Sigmoid colon (tissue), 7 donors: Measurements from ENCODE around the gene WIPF3. TPM values are rescaled to one million over a fixed set of nuclear protein-coding genes. Genes with fewer than 3 reads are reported as not detected.

Experiments used
- DNase-seq: peaks from one replicate; pipeline ENCODE4 v3.0.0-alpha.2; 2019
- H3K27ac ChIP-seq, 4 donors: fragments of 200-600 bp; sonication (generic); one replicate each; pipeline ENCODE4 v1.5.1; 2016 to 2019; ENCODE audit warnings: mild to moderate bottlenecking in 1 of 4
- H3K27me3 ChIP-seq, 3 donors: fragments of 200-600 bp; sonication (generic); one replicate each; pipeline ENCODE4 v1.5.1; 2019; ENCODE audit warnings: mild to moderate bottlenecking in 1 of 3
- H3K36me3 ChIP-seq, 4 donors: fragments of 200-600 bp; sonication (generic); one replicate each; pipeline ENCODE4 v1.5.1; 2016 to 2019
- H3K4me1 ChIP-seq, 4 donors: fragments of 200-600 bp; sonication (generic); one replicate each; pipeline ENCODE4 v1.5.1; 2017 to 2019
- H3K4me3 ChIP-seq, 4 donors: fragments of 200-600 bp; sonication (generic); one replicate each; pipeline ENCODE4 v1.5.1; 2017 to 2019; ENCODE audit warnings: mild to moderate bottlenecking in 2 of 4, moderate library complexity in 1 of 4
- H3K9me3 ChIP-seq, 4 donors: fragments of 200-600 bp in 3 of 4; sonication (generic) in 3 of 4; one replicate each; pipeline versions ENCODE4 v1.5.1 to v1.6.1; 2013 to 2019
- EP300 ChIP-seq, 4 donors: sonication (generic); formaldehyde crosslinking; IDR thresholded peaks; one replicate each; pipeline ENCODE4 v1.6.1; 2017; ENCODE audit warnings: antibody characterized with exemption in 4 of 4
- POLR2A ChIP-seq, 2 donors: fragments of 450-650 bp; IDR thresholded peaks; one replicate each; pipeline ENCODE4 v1.6.1; 2016; ENCODE audit warnings: antibody characterized with exemption in 2 of 2, mild to moderate bottlenecking in 2 of 2, moderate library complexity in 2 of 2
- POLR2AphosphoS5 ChIP-seq, 4 donors: sonication (generic); formaldehyde crosslinking; IDR thresholded peaks; one replicate each; pipeline ENCODE4 v1.6.1; 2017; ENCODE audit warnings: antibody characterized with exemption in 4 of 4
- WGBS, 2 donors: extraction: QIAGEN DNeasy Blood & Tissue Kit; methylation state at CpG; one replicate each; pipeline ENCODE4 v1.1.7; 2013; 5-methylcytosine and 5-hydroxymethylcytosine counted together
- intact Hi-C: fragments of 100-400 bp; cut with DNase I; formaldehyde crosslinking; loops from one replicate; pipeline ENCODE4 v1.15.1; 2023
- polyA plus RNA-seq, 3 donors: library from polyadenylated mRNA; stranded (reverse); fragments of 200-250 nt; gene quantifications; one replicate each; pipeline ENCODE4 v1.2.3, GENCODE V29; 2013
- total RNA-seq, 4 donors: library from RNA; depleted of rRNA; stranded (reverse); fragments of >200 nt; gene quantifications; one replicate each; pipeline ENCODE4 v1.1.0, GENCODE V29; 2016
- TF ChIP-seq, protein P1 (sequence below), 4 experiments: fragments of 450-650 bp in 3 of 4; fragments of 200-600 bp in 1 of 4; IDR thresholded peaks; one replicate each; pipeline ENCODE4 v1.5.1; 2016 to 2019; ENCODE audit warnings: antibody characterized with exemption in 4 of 4, mild to moderate bottlenecking in 3 of 4, moderate library complexity in 2 of 4
- donor health status: healthy with polysubstance abuse.
- donor health status: Bipolar disorder and iron deficiency.
- donor health status: healthy.

Gene WIPF3
- total and polyA plus RNA-seq, 7 donors, result 0.46 to 4.7 (median 0.71) TPM

DNA sequence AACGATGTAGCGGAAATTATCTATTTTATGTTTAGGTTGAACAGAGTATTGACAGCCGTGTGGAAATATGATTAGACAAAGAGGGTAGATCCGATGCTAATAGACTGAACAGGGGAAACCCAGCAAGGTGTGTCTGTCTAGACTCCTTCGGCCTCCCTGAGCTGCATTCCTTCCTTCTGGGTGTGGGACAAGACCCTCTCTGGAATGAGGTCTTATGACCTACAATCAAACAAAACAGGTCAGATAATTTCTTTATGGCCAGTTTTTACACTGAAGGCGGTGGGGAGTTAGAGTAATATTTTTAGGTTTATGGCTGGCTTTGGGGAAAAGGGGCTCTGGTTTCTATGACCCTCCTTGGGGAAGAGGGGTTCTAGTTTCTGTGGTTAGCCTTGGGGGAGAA, 41.2 kb downstream of the WIPF3 start:
- Histone ChIP-seq H3K4me1 (no peaks in the 10 kb centered on the region), H3K36me3 (no peaks in the 10 kb centered on the region), H3K27ac (no peak overlapping the region), H3K4me3 (no peak overlapping the region), H3K27me3 (no peaks in the 10 kb centered on the region), H3K9me3 (no peaks in the 10 kb centered on the region)
- no peak for DNase-seq
- intact Hi-C loops, result no loop called here
- WGBS, 2 donors, result 88 to 93% methylated on average over 6 of the region's 6 CpGs
- TF ChIP-seq EP300 (IDR thresholded peaks at IDR 0.05), result no peak
- TF ChIP-seq, protein P1, sequence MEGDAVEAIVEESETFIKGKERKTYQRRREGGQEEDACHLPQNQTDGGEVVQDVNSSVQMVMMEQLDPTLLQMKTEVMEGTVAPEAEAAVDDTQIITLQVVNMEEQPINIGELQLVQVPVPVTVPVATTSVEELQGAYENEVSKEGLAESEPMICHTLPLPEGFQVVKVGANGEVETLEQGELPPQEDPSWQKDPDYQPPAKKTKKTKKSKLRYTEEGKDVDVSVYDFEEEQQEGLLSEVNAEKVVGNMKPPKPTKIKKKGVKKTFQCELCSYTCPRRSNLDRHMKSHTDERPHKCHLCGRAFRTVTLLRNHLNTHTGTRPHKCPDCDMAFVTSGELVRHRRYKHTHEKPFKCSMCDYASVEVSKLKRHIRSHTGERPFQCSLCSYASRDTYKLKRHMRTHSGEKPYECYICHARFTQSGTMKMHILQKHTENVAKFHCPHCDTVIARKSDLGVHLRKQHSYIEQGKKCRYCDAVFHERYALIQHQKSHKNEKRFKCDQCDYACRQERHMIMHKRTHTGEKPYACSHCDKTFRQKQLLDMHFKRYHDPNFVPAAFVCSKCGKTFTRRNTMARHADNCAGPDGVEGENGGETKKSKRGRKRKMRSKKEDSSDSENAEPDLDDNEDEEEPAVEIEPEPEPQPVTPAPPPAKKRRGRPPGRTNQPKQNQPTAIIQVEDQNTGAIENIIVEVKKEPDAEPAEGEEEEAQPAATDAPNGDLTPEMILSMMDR (IDR thresholded peaks at IDR 0.05), result no peak
- no peak for TF ChIP-seq POLR2AphosphoS5 (IDR thresholded peaks at IDR 0.05)
- no peak for TF ChIP-seq POLR2A (IDR thresholded peaks at IDR 0.05)

DNA sequence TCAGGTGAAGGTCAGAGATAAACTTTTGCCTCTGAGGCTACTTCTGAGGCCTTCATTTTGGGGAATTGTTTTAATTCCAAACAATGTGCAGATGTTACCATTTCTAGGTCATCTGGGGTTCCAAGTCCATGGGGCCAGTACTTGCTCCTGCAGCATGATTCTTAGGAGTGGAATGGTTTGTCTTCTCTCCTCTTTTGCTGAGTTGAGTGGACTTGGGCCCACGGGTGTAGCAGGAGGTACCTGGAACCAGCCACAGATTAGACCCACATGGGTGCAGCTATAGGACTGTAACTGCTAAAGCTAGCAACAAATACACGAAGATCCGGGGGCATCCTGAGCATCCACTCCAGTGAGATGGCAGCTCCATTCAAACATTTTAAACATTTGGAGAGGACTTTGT, 41.6 kb downstream of the WIPF3 start:
- no peaks in the 10 kb centered on the region for H3K27me3 ChIP-seq
- no peak overlapping the region for H3K27ac ChIP-seq
- intact Hi-C loops, result no loop called here
- DNase-seq, result no peak
- no peak overlapping the region for H3K4me3 ChIP-seq
- H3K9me3 ChIP-seq, result no peaks in the 10 kb centered on the region
- TF ChIP-seq, protein P1 (IDR thresholded peaks at IDR 0.05), result no peak
- TF ChIP-seq EP300 (IDR thresholded peaks at IDR 0.05), result no peak
- no peak for TF ChIP-seq POLR2AphosphoS5 (IDR thresholded peaks at IDR 0.05)
- TF ChIP-seq POLR2A (IDR thresholded peaks at IDR 0.05), result no peak
- H3K4me1 ChIP-seq, result no peaks in the 10 kb centered on the region
- H3K36me3 ChIP-seq, result no peaks in the 10 kb centered on the region
- 85 to 86% methylated on average over 3 of the region's 3 CpGs for WGBS, 2 donors

DNA sequence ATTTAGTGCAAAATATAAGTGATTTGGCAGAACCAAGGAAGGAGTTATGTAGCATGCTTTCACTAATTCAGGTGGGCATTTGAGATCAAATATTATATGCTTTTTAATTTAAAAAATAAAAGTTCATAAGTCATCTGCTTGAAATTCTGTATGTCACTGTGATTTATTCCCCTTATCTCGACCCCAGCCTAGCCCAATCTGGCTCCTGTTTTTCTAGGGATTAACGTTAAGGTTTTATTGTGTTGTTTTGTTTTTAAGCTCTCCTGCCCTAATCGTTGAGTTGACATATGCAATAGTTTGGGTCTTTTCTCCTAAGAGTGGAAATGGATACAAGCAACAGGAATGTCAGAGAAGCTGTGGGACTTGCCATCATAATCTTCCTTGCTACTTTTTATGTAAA, 42.6 kb downstream of the WIPF3 start:
- no peak for DNase-seq

DNA sequence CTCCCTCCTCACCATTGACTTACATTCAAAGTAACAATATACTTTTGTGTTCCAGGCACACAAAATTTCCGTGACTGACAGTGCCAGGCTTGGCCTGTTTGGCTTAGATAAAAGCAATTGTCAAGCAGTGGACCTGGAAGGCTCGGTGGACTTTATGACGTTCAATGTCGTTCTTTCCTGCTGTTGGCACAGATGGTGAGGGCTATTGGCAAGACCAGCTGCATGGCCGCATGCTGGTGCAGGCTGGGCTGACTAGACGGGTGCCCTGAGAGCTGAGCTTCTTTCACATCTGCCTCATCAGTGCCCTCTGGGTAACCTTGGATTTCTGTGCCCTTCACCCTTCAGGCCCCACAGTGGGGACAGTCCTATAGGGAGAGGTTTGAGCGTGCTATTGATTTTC, 45.2 kb downstream of the WIPF3 start:
- no peaks in the 10 kb centered on the region for H3K27me3 ChIP-seq
- H3K4me1 ChIP-seq, result no peaks in the 10 kb centered on the region
- H3K27ac ChIP-seq, result no peak overlapping the region
- H3K36me3 ChIP-seq, result no peaks in the 10 kb centered on the region
- H3K4me3 ChIP-seq, result no peak overlapping the region
- TF ChIP-seq POLR2AphosphoS5 (IDR thresholded peaks at IDR 0.05) (no peak), POLR2A (IDR thresholded peaks at IDR 0.05) (no peak), EP300 (IDR thresholded peaks at IDR 0.05) (no peak)
- TF ChIP-seq, protein P1 (IDR thresholded peaks at IDR 0.05), result no peak
- intact Hi-C loops, result no loop called here
- DNase-seq, result no peak
- WGBS, 2 donors, result 32 to 78% methylated on average over 7 of the region's 7 CpGs
- H3K9me3 ChIP-seq, result no peaks in the 10 kb centered on the region

More for the DNA sequence above, 42.6 kb downstream of the WIPF3 start:
- Histone ChIP-seq H3K27ac (no peak overlapping the region), H3K4me1 (no peaks in the 10 kb centered on the region), H3K27me3 (no peaks in the 10 kb centered on the region), H3K4me3 (no peak overlapping the region), H3K36me3 (no peaks in the 10 kb centered on the region), H3K9me3 (no peaks in the 10 kb centered on the region)
- TF ChIP-seq POLR2AphosphoS5 (IDR thresholded peaks at IDR 0.05), result no peak
- no peak for TF ChIP-seq EP300 (IDR thresholded peaks at IDR 0.05)
- TF ChIP-seq POLR2A (IDR thresholded peaks at IDR 0.05), result no peak
- TF ChIP-seq, protein P1 (IDR thresholded peaks at IDR 0.05), result no peak
- intact Hi-C loops, result no loop called here
- 61 to 65% methylated on average over 3 of the region's 3 CpGs for WGBS, 2 donors

DNA sequence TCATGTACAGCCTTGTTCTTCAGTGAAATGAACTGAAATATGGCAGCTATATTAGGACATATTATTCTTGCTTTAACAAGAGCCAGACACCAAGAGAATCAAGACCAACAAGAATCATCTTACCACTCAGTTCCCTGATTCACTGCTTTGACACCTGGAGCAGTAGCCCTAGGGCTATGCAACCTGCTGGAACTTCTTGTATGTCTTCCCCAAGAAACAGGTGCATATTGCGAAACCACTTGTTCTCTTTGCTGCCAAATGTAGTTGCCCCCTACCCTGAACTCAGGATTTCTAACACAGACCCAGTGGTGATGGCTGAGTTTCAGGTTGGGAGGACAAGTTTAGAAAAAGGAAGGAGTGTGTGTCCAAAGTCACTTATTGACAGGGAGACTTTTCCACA, 46.1 kb downstream of the WIPF3 start:
- H3K4me3 ChIP-seq, result no peak overlapping the region
- no peak for DNase-seq
- WGBS, 2 donors, result 93 to 98% methylated on average over 1 of the region's 1 CpG
- no peaks in the 10 kb centered on the region for H3K4me1 ChIP-seq
- no peaks in the 10 kb centered on the region for H3K27me3 ChIP-seq
- H3K36me3 ChIP-seq, result no peaks in the 10 kb centered on the region
- TF ChIP-seq POLR2A (IDR thresholded peaks at IDR 0.05) (no peak), POLR2AphosphoS5 (IDR thresholded peaks at IDR 0.05) (no peak), EP300 (IDR thresholded peaks at IDR 0.05) (no peak)
- TF ChIP-seq, protein P1 (IDR thresholded peaks at IDR 0.05), result no peak
- H3K27ac ChIP-seq, result no peak overlapping the region
- intact Hi-C loops, result no loop called here
- H3K9me3 ChIP-seq, result no peaks in the 10 kb centered on the region
